Natural killer cell (primary cell): ENCODE measurements around the gene FAM181B. TPM values are rescaled to one million over a fixed set of nuclear protein-coding genes. Genes with fewer than 3 reads are reported as not detected.

Experiments used
- ATAC-seq, 3 donors: fragments of 150-1000 bp in 2 of 3; fragments of 200-7000 bp in 1 of 3; cut with Tn5 transposase; 1 replicate in 1 of 3; 2 replicates in 2 of 3; pipeline ENCODE4 v1.10.0; 2021; ENCODE audit warnings: mild to moderate bottlenecking in 2 of 3, moderate library complexity in 2 of 3
- DNase-seq, 2 donors: peaks; one replicate each; pipeline versions ENCODE4 v3.0.0 to v3.0.0-alpha.2; 2013 to 2021; ENCODE audit warnings: mixed read lengths in 1 of 2
- H3K27ac ChIP-seq: one replicate; pipeline ENCODE4 v1.5.1; 2013; ENCODE audit warnings: mild to moderate bottlenecking, low read length
- H3K27me3 ChIP-seq: one replicate; pipeline ENCODE4 v1.6.1; 2013; ENCODE audit warnings: low read length; ENCODE audit not compliant: control insufficient read depth, insufficient read depth
- H3K36me3 ChIP-seq: one replicate; pipeline ENCODE4 v1.6.1; 2013; ENCODE audit warnings: low read length; ENCODE audit not compliant: control insufficient read depth, insufficient read depth
- H3K4me1 ChIP-seq: one replicate; pipeline ENCODE4 v1.6.1; 2013; ENCODE audit warnings: low read length; ENCODE audit not compliant: control insufficient read depth, insufficient read depth
- H3K4me3 ChIP-seq: one replicate; pipeline ENCODE4 v1.5.1; 2013; ENCODE audit warnings: low read length
- H3K9me3 ChIP-seq: one replicate; pipeline ENCODE4 v1.6.1; 2013; ENCODE audit warnings: low read length; ENCODE audit not compliant: control insufficient read depth, insufficient read depth
- H3K27ac Mint-ChIP-seq, 2 donors: one replicate each; pipeline ENCODE4 v1.8.0; 2022; ENCODE audit warnings: mild to moderate bottlenecking in 2 of 2, mixed read lengths in 2 of 2, moderate library complexity in 1 of 2
- H3K27me3 Mint-ChIP-seq, 2 donors: one replicate each; pipeline ENCODE4 v1.8.0; 2022; ENCODE audit warnings: low read depth in 2 of 2, mixed read lengths in 2 of 2
- H3K36me3 Mint-ChIP-seq: one replicate; pipeline ENCODE4 v1.8.0; 2022; ENCODE audit warnings: mixed read lengths
- H3K4me1 Mint-ChIP-seq, 2 donors: one replicate each; pipeline ENCODE4 v1.8.0; 2022; ENCODE audit warnings: mixed read lengths in 2 of 2
- H3K4me3 Mint-ChIP-seq: one replicate; pipeline ENCODE4 v1.8.0; 2022; ENCODE audit warnings: mild to moderate bottlenecking, moderate library complexity, mixed read lengths
- H3K9me3 Mint-ChIP-seq, 2 donors: one replicate each; pipeline ENCODE4 v1.8.0; 2022; ENCODE audit warnings: mixed read lengths in 2 of 2
- WGBS: methylation state at CpG from one replicate; pipeline ENCODE4 v1.1.7; 2013; ENCODE audit warnings: missing lambda C conversion rate; ENCODE audit not compliant: insufficient coverage; 5-methylcytosine and 5-hydroxymethylcytosine counted together
- intact Hi-C: fragments of 100-400 bp; cut with micrococcal nuclease; formaldehyde crosslinking; loops from one replicate; pipeline ENCODE4 v1.14.2; 2022
- total RNA-seq, 4 donors: library from RNA; stranded (reverse); fragments of 120-200 nt in 1 of 4; gene quantifications; one replicate each; pipeline versions ENCODE4 v1.2.3 to v1.2.4, GENCODE V29; 2013 to 2022
- TF ChIP-seq, protein P1 (sequence below): fragments of 200-600 bp; IDR thresholded peaks from one replicate; pipeline ENCODE4 v1.8.0; 2022; ENCODE audit warnings: antibody characterized with exemption

The FAM181B gene
- total RNA-seq, 3 donors from 2014 or later (not counting 1 experiment from before 2014, with no cell fraction given): not detected

DNA sequence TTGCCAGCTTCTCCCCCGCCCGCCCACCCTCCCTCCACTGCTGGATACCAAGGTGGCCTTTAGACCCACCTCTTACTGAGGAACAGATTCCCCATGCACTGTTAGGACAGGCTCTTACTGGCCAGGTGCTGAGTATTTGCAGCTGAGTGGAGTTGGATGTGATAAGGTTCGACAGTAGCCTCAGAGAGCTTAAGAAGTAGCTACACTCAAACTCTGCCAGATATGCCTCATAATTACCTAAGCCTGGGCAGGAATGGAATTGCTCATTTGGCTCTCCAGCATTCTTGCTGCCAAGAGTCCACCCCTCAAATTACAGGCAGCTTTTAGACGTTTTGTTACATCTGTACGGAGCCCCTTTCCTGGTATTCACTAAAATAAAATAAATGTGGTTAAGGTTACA, 9.6 kb downstream of the FAM181B start:
- Mint-ChIP-seq H3K4me1 (no peaks in the 10 kb centered on the region), H3K27ac (no peak overlapping the region), H3K4me3 (no peak overlapping the region), H3K9me3 (no peaks in the 10 kb centered on the region), H3K27me3 (peaks cover 17 to 21% of the 10 kb centered on the region in 2 donors), H3K36me3 (no peaks in the 10 kb centered on the region)
- WGBS: 83% methylated on average over 3 of the region's 5 CpGs
- no peaks in the 10 kb centered on the region for H3K9me3 ChIP-seq
- H3K27ac ChIP-seq: no peak overlapping the region
- H3K4me3 ChIP-seq: no peak overlapping the region
- TF ChIP-seq, protein P1, sequence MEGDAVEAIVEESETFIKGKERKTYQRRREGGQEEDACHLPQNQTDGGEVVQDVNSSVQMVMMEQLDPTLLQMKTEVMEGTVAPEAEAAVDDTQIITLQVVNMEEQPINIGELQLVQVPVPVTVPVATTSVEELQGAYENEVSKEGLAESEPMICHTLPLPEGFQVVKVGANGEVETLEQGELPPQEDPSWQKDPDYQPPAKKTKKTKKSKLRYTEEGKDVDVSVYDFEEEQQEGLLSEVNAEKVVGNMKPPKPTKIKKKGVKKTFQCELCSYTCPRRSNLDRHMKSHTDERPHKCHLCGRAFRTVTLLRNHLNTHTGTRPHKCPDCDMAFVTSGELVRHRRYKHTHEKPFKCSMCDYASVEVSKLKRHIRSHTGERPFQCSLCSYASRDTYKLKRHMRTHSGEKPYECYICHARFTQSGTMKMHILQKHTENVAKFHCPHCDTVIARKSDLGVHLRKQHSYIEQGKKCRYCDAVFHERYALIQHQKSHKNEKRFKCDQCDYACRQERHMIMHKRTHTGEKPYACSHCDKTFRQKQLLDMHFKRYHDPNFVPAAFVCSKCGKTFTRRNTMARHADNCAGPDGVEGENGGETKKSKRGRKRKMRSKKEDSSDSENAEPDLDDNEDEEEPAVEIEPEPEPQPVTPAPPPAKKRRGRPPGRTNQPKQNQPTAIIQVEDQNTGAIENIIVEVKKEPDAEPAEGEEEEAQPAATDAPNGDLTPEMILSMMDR: no peak
- intact Hi-C loops: no loop called here
- ATAC-seq (no peak), DNase-seq (no peak)
- peaks cover 2% of the 10 kb centered on the region for H3K27me3 ChIP-seq
- no peaks in the 10 kb centered on the region for H3K4me1 ChIP-seq
- H3K36me3 ChIP-seq: no peaks in the 10 kb centered on the region

DNA sequence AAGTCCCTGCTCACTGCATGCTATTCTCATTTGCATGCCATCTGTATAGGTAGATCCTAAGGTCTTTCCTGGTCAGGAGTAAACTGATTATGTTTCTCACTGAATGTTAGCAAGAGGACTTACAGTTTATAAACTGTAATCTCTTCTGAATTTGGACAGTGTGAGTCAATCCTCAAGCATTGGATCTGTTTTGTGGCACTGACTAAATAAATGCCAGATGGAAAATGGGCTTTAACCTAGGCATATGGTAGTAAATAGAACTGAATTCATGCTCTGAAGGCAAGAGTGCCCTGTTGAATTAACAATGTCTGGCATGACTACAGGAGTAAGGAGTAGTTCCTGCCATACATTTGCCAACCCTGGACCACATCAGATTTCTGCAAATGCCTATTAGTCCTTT, 11.4 kb downstream of the FAM181B start:
- no peaks in the 10 kb centered on the region for H3K9me3 ChIP-seq
- peaks cover 15 to 16% of the 10 kb centered on the region in 2 donors for H3K27me3 Mint-ChIP-seq
- no peaks in the 10 kb centered on the region for H3K4me1 Mint-ChIP-seq
- no peak overlapping the region for H3K4me3 Mint-ChIP-seq
- H3K27me3 ChIP-seq: no peaks in the 10 kb centered on the region
- H3K36me3 Mint-ChIP-seq: no peaks in the 10 kb centered on the region
- no peak overlapping the region for H3K4me3 ChIP-seq
- intact Hi-C loops: no loop called here
- H3K4me1 ChIP-seq: no peaks in the 10 kb centered on the region
- no peak overlapping the region for H3K27ac ChIP-seq
- ATAC-seq (no peak), DNase-seq (no peak)
- no peak overlapping the region for H3K27ac Mint-ChIP-seq
- no peaks in the 10 kb centered on the region for H3K9me3 Mint-ChIP-seq
- TF ChIP-seq, protein P1: no peak
- H3K36me3 ChIP-seq: no peaks in the 10 kb centered on the region

DNA sequence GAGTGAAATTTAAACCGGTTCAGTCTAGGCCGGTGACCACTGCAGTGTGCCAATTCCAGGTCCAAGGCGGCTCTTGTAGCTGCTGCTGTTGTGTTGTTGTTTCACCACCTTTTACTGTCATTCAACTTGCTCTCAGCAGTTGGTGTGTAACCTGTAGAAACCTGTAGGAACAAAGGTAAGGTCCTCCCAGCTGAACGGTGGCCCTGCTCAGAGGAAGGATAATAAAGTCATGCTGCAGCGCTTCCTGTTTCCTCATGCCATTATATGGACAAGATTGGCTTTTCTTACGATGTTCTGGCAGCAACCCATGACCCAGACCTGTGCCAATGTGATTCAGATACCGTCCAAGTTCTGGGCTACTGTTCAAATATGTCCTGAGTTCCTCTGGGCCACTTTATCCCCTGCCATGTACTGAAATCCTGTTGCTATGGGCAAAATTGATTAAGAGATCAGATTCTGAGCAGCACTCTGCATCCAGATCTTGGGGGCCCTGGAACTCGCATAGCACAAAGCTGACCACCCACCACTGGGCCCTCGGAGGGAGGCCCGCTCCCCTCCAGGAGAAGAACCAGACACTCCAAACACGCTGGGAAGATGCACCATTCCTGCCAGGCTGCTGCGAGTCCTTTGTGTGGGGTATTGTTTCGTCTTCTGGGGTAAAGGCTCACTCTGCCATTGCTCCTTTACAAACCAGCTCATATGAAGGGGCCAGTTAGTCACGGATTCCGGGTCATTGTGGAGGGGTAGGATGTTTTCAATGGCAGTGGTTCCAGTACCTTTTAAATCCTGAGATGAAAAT, 13.2 kb downstream of the FAM181B start:
- Histone ChIP-seq H3K4me1 (no peaks in the 10 kb centered on the region), H3K27me3 (no peaks in the 10 kb centered on the region), H3K4me3 (no peak overlapping the region), H3K9me3 (no peaks in the 10 kb centered on the region), H3K27ac (no peak overlapping the region), H3K36me3 (no peaks in the 10 kb centered on the region)
- H3K4me3 Mint-ChIP-seq: no peak overlapping the region
- DNase-seq (no peak), ATAC-seq (no peak)
- intact Hi-C loops: no loop called here
- no peak overlapping the region for H3K27ac Mint-ChIP-seq
- TF ChIP-seq, protein P1: no peak
- peaks cover 0 to 3% of the 10 kb centered on the region in 2 donors for H3K27me3 Mint-ChIP-seq
- no peaks in the 10 kb centered on the region for H3K36me3 Mint-ChIP-seq
- H3K4me1 Mint-ChIP-seq: no peaks in the 10 kb centered on the region
- WGBS: 81% methylated on average over 15 of the region's 15 CpGs
- H3K9me3 Mint-ChIP-seq: no peaks in the 10 kb centered on the region
